Natural killer cell (primary cell): Measurements from ENCODE around the gene NFX1. TPM values are rescaled to one million over a fixed set of nuclear protein-coding genes. Genes with fewer than 3 reads are reported as not detected.

Experiments
- ATAC-seq, 3 donors: fragments of 150-1000 bp in 2 of 3; fragments of 200-7000 bp in 1 of 3; cut with Tn5 transposase; 1 replicate in 1 of 3; 2 replicates in 2 of 3; pipeline ENCODE4 v1.10.0; 2021; ENCODE audit warnings: mild to moderate bottlenecking in 2 of 3, moderate library complexity in 2 of 3
- DNase-seq, 2 donors: peaks; one replicate each; pipeline versions ENCODE4 v3.0.0 to v3.0.0-alpha.2; 2013 to 2021; ENCODE audit warnings: mixed read lengths in 1 of 2
- H3K27ac ChIP-seq: one replicate; pipeline ENCODE4 v1.5.1; 2013; ENCODE audit warnings: mild to moderate bottlenecking, low read length
- H3K27me3 ChIP-seq: one replicate; pipeline ENCODE4 v1.6.1; 2013; ENCODE audit warnings: low read length; ENCODE audit not compliant: control insufficient read depth, insufficient read depth
- H3K36me3 ChIP-seq: one replicate; pipeline ENCODE4 v1.6.1; 2013; ENCODE audit warnings: low read length; ENCODE audit not compliant: control insufficient read depth, insufficient read depth
- H3K4me1 ChIP-seq: one replicate; pipeline ENCODE4 v1.6.1; 2013; ENCODE audit warnings: low read length; ENCODE audit not compliant: control insufficient read depth, insufficient read depth
- H3K4me3 ChIP-seq: one replicate; pipeline ENCODE4 v1.5.1; 2013; ENCODE audit warnings: low read length
- H3K9me3 ChIP-seq: one replicate; pipeline ENCODE4 v1.6.1; 2013; ENCODE audit warnings: low read length; ENCODE audit not compliant: control insufficient read depth, insufficient read depth
- H3K27ac Mint-ChIP-seq, 2 donors: one replicate each; pipeline ENCODE4 v1.8.0; 2022; ENCODE audit warnings: mild to moderate bottlenecking in 2 of 2, mixed read lengths in 2 of 2, moderate library complexity in 1 of 2
- H3K27me3 Mint-ChIP-seq, 2 donors: one replicate each; pipeline ENCODE4 v1.8.0; 2022; ENCODE audit warnings: low read depth in 2 of 2, mixed read lengths in 2 of 2
- H3K36me3 Mint-ChIP-seq: one replicate; pipeline ENCODE4 v1.8.0; 2022; ENCODE audit warnings: mixed read lengths
- H3K4me1 Mint-ChIP-seq, 2 donors: one replicate each; pipeline ENCODE4 v1.8.0; 2022; ENCODE audit warnings: mixed read lengths in 2 of 2
- H3K4me3 Mint-ChIP-seq: one replicate; pipeline ENCODE4 v1.8.0; 2022; ENCODE audit warnings: mild to moderate bottlenecking, moderate library complexity, mixed read lengths
- H3K9me3 Mint-ChIP-seq, 2 donors: one replicate each; pipeline ENCODE4 v1.8.0; 2022; ENCODE audit warnings: mixed read lengths in 2 of 2
- WGBS: methylation state at CpG from one replicate; pipeline ENCODE4 v1.1.7; 2013; ENCODE audit warnings: missing lambda C conversion rate; ENCODE audit not compliant: insufficient coverage; 5-methylcytosine and 5-hydroxymethylcytosine counted together
- intact Hi-C: fragments of 100-400 bp; cut with micrococcal nuclease; formaldehyde crosslinking; loops from one replicate; pipeline ENCODE4 v1.14.2; 2022
- total RNA-seq, 4 donors: library from RNA; stranded (reverse); fragments of 120-200 nt in 1 of 4; gene quantifications; one replicate each; pipeline versions ENCODE4 v1.2.3 to v1.2.4, GENCODE V29; 2013 to 2022
- TF ChIP-seq, protein P1 (sequence below): fragments of 200-600 bp; IDR thresholded peaks from one replicate; pipeline ENCODE4 v1.8.0; 2022; ENCODE audit warnings: antibody characterized with exemption

NFX1 gene
- total RNA-seq, 3 donors from 2014 or later (not counting 1 experiment from before 2014, with no cell fraction given) = 33.0 to 38.8 (median 38.5) TPM

DNA sequence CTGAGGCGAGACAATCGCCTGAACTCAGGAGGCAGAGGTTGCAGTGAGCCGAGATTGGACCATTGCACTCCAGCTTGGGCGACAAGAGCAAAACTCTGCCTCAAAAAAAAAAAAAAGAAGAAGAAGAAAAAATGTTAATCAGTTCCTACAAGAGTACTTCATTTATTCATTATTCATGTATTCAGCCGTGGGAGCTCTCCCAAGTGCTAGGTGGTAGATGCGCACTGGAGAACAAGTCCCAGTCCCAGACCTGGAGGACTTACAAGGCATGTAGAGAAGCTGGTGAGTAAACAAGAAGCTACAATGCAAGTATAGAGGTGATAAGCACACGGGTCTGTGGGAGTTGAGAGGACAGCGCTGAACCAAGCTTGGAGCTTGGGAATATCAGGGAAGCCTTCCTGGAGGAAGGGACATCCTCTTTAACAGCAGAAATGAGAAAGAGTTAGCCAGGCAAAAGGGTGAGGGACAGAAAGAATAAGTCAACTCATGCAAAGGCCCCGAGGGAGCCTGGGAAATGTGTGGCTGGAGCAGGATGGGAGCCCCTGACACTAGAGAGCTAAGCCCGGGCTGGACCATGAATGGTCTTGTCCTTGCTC, 129.5 kb downstream of the NFX1 start:
- H3K27me3 ChIP-seq = no peaks in the 10 kb centered on the region
- H3K4me3 ChIP-seq = no peak overlapping the region
- no peak overlapping the region for H3K4me3 Mint-ChIP-seq
- TF ChIP-seq, protein P1, sequence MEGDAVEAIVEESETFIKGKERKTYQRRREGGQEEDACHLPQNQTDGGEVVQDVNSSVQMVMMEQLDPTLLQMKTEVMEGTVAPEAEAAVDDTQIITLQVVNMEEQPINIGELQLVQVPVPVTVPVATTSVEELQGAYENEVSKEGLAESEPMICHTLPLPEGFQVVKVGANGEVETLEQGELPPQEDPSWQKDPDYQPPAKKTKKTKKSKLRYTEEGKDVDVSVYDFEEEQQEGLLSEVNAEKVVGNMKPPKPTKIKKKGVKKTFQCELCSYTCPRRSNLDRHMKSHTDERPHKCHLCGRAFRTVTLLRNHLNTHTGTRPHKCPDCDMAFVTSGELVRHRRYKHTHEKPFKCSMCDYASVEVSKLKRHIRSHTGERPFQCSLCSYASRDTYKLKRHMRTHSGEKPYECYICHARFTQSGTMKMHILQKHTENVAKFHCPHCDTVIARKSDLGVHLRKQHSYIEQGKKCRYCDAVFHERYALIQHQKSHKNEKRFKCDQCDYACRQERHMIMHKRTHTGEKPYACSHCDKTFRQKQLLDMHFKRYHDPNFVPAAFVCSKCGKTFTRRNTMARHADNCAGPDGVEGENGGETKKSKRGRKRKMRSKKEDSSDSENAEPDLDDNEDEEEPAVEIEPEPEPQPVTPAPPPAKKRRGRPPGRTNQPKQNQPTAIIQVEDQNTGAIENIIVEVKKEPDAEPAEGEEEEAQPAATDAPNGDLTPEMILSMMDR = no peak
- H3K36me3 Mint-ChIP-seq = no peaks in the 10 kb centered on the region
- ATAC-seq (no peak), DNase-seq (no peak)
- peaks cover 0 to 6% of the 10 kb centered on the region in 2 donors for H3K27me3 Mint-ChIP-seq
- intact Hi-C loops = no loop called here
- H3K9me3 ChIP-seq = no peaks in the 10 kb centered on the region
- peaks cover 28% of the 10 kb centered on the region for H3K4me1 ChIP-seq
- H3K36me3 ChIP-seq = no peaks in the 10 kb centered on the region
- WGBS = 87% methylated on average over 10 of the region's 10 CpGs
- H3K4me1 Mint-ChIP-seq = peaks cover 0 to 15% of the 10 kb centered on the region in 2 donors
- H3K27ac Mint-ChIP-seq = no peak overlapping the region
- H3K9me3 Mint-ChIP-seq = no peaks in the 10 kb centered on the region
- no peak overlapping the region for H3K27ac ChIP-seq

Other genes starting within 250 kb of the NFX1 start
- gene SMU1, start 213.8 kb upstream of the NFX1 start, total RNA-seq = 10 to 100 TPM; 21.9 to 23.2 (median 22.1) TPM
- gene B4GALT1, start 123.2 kb upstream of the NFX1 start, total RNA-seq = 100 to 1,000 TPM; 122 to 143 (median 128) TPM
- gene SPINK4, start 50.3 kb upstream of the NFX1 start, total RNA-seq = not detected
- gene BAG1, start 25.8 kb upstream of the NFX1 start, total RNA-seq = 100 to 1,000 TPM in 1 of 3 donors, 10 to 100 TPM in 2; 83.4 to 102 (median 93.4) TPM
- gene CHMP5, start 25.5 kb upstream of the NFX1 start, total RNA-seq = 10 to 100 TPM; 21.3 to 24.5 (median 24.0) TPM
- not detected for gene AQP7, start 112.1 kb downstream of the NFX1 start, total RNA-seq
- gene AQP3, start 157.1 kb downstream of the NFX1 start, total RNA-seq = 10 to 100 TPM in 1 of 3 donors, 1 to 10 TPM in 2; 3.9 to 12.7 (median 6.1) TPM
- 10 to 100 TPM; 34.2 to 42.2 (median 38.2) TPM for gene NOL6, start 183.4 kb downstream of the NFX1 start, total RNA-seq
- gene ANKRD18B, start 233.7 kb downstream of the NFX1 start, total RNA-seq = under 1 TPM in 1 of 3 donors, not detected in 2; 0.13 TPM